IMR-90 (cell line): Measurements from ENCODE around the gene PDZD2.

Experiments used
- CTCF ChIP-seq: conservative IDR thresholded peaks from 2 replicates; pipeline ENCODE4 v1.5.1; 2012; ENCODE audit warnings: mild to moderate bottlenecking, low read depth, low read length, improper control_type of control experiment
- POLR2A ChIP-seq: IDR thresholded peaks from 2 replicates; pipeline ENCODE4 v1.6.1; 2012; ENCODE audit warnings: mild to moderate bottlenecking, low read depth, low read length
- USF2 ChIP-seq: fragments of 150-350 bp; IDR thresholded peaks from 2 replicates; pipeline ENCODE4 v1.6.1; 2017; ENCODE audit warnings: mild to moderate bottlenecking, antibody characterized with exemption, low read length, low read depth

GRCh38 chr5:31860726-31861433, 221.9 kb downstream of the PDZD2 start:
- TF ChIP-seq CTCF: no peak
- TF ChIP-seq USF2: no peak
- TF ChIP-seq POLR2A: no peak
